Thyroid gland (tissue), 4 donors: Measurements from ENCODE around the gene SLC25A1. TPM values are rescaled to one million over a fixed set of nuclear protein-coding genes. Genes with fewer than 3 reads are reported as not detected.
"Not testable (repeated sequence)": the region's sequence is repeated elsewhere in the genome, so short reads cannot be mapped to it uniquely, and the experiment has no call there.

Source experiments
- DNase-seq, 2 donors: peaks; one replicate each; pipeline ENCODE4 v3.0.0-alpha.2; 2019
- H3K27ac ChIP-seq, 3 donors: fragments of 200-600 bp; sonication (generic); 1 replicate in 2 of 3; 2 replicates in 1 of 3; pipeline ENCODE4 v1.5.1; 2016 to 2019; ENCODE audit warnings: mild to moderate bottlenecking in 1 of 3, moderate library complexity in 1 of 3
- H3K27me3 ChIP-seq: fragments of 200-600 bp; sonication (generic); one replicate; pipeline ENCODE4 v1.5.1; 2019
- H3K36me3 ChIP-seq, 2 donors: fragments of 200-600 bp; sonication (generic); one replicate each; pipeline ENCODE4 v1.5.1; 2016 to 2019
- H3K4me1 ChIP-seq, 2 donors: fragments of 200-600 bp; sonication (generic); one replicate each; pipeline ENCODE4 v1.5.1; 2017 to 2019
- H3K4me3 ChIP-seq, 3 donors: fragments of 200-600 bp; sonication (generic); replicated peaks in 1 of 3; 1 replicate in 2 of 3; 2 replicates in 1 of 3; pipeline ENCODE4 v1.5.1; 2016; ENCODE audit warnings: mild to moderate bottlenecking in 1 of 3
- H3K9me3 ChIP-seq: fragments of 200-600 bp; sonication (generic); one replicate; pipeline ENCODE4 v1.5.1; 2017
- POLR2A ChIP-seq, 2 donors: fragments of 450-650 bp; IDR thresholded peaks; one replicate each; pipeline ENCODE4 v1.6.1; 2017; ENCODE audit warnings: antibody characterized with exemption in 2 of 2, mild to moderate bottlenecking in 2 of 2, moderate library complexity in 1 of 2
- WGBS, 2 donors: methylation state at CpG; one replicate each; pipeline ENCODE4 v1.1.5; 2017; 5-methylcytosine and 5-hydroxymethylcytosine counted together
- intact Hi-C: fragments of 100-400 bp; cut with DNase I; formaldehyde crosslinking; loops from one replicate; pipeline ENCODE4 v1.15.1; 2023
- total RNA-seq, 4 donors: library from RNA; depleted of rRNA; stranded (reverse); fragments of >200 nt; gene quantifications; one replicate each; pipeline ENCODE4 v1.2.3, GENCODE V29; 2016
- TF ChIP-seq, protein P1 (sequence below), 6 experiments: fragments of 200-600 bp in 3 of 6; fragments of 450-650 bp in 3 of 6; sonication (generic) in 3 of 6; IDR thresholded peaks; one replicate each; pipeline ENCODE4 v1.5.1; 2016 to 2019; ENCODE audit warnings: antibody characterized with exemption in 6 of 6, mild to moderate bottlenecking in 2 of 6, inconsistent platforms in 1 of 6, moderate library complexity in 1 of 6

Gene SLC25A1
- total RNA-seq, 4 donors from 2014 or later, result 38.7 to 79.9 (median 62.1) TPM

GRCh38 chr22:19207401-19207808, 28.9 kb upstream of the SLC25A1 start:
- TF ChIP-seq POLR2A (IDR thresholded peaks at IDR 0.05), result no peak
- TF ChIP-seq, protein P1, sequence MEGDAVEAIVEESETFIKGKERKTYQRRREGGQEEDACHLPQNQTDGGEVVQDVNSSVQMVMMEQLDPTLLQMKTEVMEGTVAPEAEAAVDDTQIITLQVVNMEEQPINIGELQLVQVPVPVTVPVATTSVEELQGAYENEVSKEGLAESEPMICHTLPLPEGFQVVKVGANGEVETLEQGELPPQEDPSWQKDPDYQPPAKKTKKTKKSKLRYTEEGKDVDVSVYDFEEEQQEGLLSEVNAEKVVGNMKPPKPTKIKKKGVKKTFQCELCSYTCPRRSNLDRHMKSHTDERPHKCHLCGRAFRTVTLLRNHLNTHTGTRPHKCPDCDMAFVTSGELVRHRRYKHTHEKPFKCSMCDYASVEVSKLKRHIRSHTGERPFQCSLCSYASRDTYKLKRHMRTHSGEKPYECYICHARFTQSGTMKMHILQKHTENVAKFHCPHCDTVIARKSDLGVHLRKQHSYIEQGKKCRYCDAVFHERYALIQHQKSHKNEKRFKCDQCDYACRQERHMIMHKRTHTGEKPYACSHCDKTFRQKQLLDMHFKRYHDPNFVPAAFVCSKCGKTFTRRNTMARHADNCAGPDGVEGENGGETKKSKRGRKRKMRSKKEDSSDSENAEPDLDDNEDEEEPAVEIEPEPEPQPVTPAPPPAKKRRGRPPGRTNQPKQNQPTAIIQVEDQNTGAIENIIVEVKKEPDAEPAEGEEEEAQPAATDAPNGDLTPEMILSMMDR (IDR thresholded peaks at IDR 0.05), result no peak
- H3K36me3 ChIP-seq, result peaks cover 0 to 20% of the 10 kb centered on the region in 2 donors
- no peak overlapping the region for H3K27ac ChIP-seq
- 76 to 90% methylated on average over 9 of the region's 9 CpGs for WGBS, 2 donors
- H3K4me1 ChIP-seq, result no peaks in the 10 kb centered on the region
- no peak for DNase-seq
- no peaks in the 10 kb centered on the region for H3K27me3 ChIP-seq
- no peaks in the 10 kb centered on the region for H3K9me3 ChIP-seq
- H3K4me3 ChIP-seq, result no peak overlapping the region
- intact Hi-C loops, result no loop called here

DNA sequence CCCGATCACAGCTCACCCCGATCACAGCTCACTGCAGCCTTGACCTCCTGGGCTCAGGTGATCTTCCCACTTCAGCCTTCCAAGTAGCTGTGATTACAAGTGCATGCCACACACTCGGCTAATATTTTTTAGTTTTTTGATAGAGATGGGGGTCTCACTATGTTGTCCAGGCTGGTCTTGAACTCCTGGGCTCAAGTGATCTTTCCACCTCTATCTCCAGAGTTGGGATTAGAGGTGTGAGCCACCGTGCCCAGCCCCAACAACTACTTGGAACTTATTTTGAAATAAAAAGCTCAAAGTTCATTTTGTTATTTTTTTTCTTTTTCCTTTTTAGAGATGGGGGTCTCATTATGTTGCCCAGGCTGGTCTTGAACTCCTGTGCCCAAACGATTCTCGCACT, 27.8 kb upstream of the SLC25A1 start:
- intact Hi-C loops, result no loop called here
- WGBS, 2 donors, result 92% methylated on average over 6 of the region's 6 CpGs
- no peak overlapping the region for H3K4me3 ChIP-seq
- peaks cover 0 to 20% of the 10 kb centered on the region in 2 donors for H3K36me3 ChIP-seq
- H3K4me1 ChIP-seq, result no peaks in the 10 kb centered on the region
- H3K9me3 ChIP-seq, result no peaks in the 10 kb centered on the region
- no peak overlapping the region for H3K27ac ChIP-seq
- no peak for TF ChIP-seq POLR2A (IDR thresholded peaks at IDR 0.05)
- TF ChIP-seq, protein P1 (IDR thresholded peaks at IDR 0.05), result no peak
- DNase-seq, result no peak
- no peaks in the 10 kb centered on the region for H3K27me3 ChIP-seq

- no peak for DNase-seq
- Histone ChIP-seq H3K4me3 (no peak overlapping the region), H3K9me3 (no peaks in the 10 kb centered on the region), H3K27me3 (no peaks in the 10 kb centered on the region), H3K36me3 (peaks cover 0 to 15% of the 10 kb centered on the region in 2 donors), H3K4me1 (no peaks in the 10 kb centered on the region), H3K27ac (no peak overlapping the region)
- TF ChIP-seq, protein P1 (IDR thresholded peaks at IDR 0.05), result no peak
- no peak for TF ChIP-seq POLR2A (IDR thresholded peaks at IDR 0.05)
- WGBS, 2 donors, result 92 to 93% methylated on average over 4 of the region's 4 CpGs
- intact Hi-C loops, result no loop called here
Observed at GRCh38 chr22:19204640-19205039, 26.1 kb upstream of the SLC25A1 start.

GRCh38 chr22:19203834-19204233, 25.3 kb upstream of the SLC25A1 start:
- WGBS, 2 donors, result 77 to 80% methylated on average over 8 of the region's 8 CpGs
- TF ChIP-seq, protein P1 (IDR thresholded peaks at IDR 0.05), result no peak
- TF ChIP-seq POLR2A (IDR thresholded peaks at IDR 0.05), result no peak
- Histone ChIP-seq H3K4me1 (no peaks in the 10 kb centered on the region), H3K9me3 (no peaks in the 10 kb centered on the region), H3K4me3 (no peak overlapping the region), H3K36me3 (peaks cover 0 to 13% of the 10 kb centered on the region in 2 donors), H3K27me3 (no peaks in the 10 kb centered on the region), H3K27ac (no peak overlapping the region)
- intact Hi-C loops, result no loop called here
- DNase-seq, result no peak

GRCh38 chr22:19202799-19203186, 24.3 kb upstream of the SLC25A1 start:
- WGBS, 2 donors, result 91 to 96% methylated on average over 3 of the region's 3 CpGs
- H3K27me3 ChIP-seq, H3K27ac ChIP-seq, H3K36me3 ChIP-seq, DNase-seq, intact Hi-C loops, H3K9me3 ChIP-seq, H3K4me1 ChIP-seq, H3K4me3 ChIP-seq: not testable (repeated sequence)
